Left ventricle myocardium inferior (tissue), 1 donor: ENCODE data around the gene PLA2G12B. TPM values are rescaled to one million over a fixed set of nuclear protein-coding genes. Genes with fewer than 3 reads are reported as not detected.
"Not testable (repeated sequence)": the region's sequence is repeated elsewhere in the genome, so short reads cannot be mapped to it uniquely, and the experiment has no call there.

Experiments used
- DNase-seq: peaks from one replicate; pipeline ENCODE4 v3.0.0-alpha.2; 2020
- H3K27ac ChIP-seq: fragments of 200-600 bp; replicated peaks from 2 replicates; pipeline ENCODE4 v1.8.0; 2021
- H3K27me3 ChIP-seq: fragments of 200-600 bp; 2 replicates; pipeline ENCODE4 v1.8.0; 2021; ENCODE audit warnings: low read depth
- H3K36me3 ChIP-seq: fragments of 200-600 bp; 2 replicates; pipeline ENCODE4 v1.8.0; 2021
- H3K4me1 ChIP-seq: fragments of 200-600 bp; 2 replicates; pipeline ENCODE4 v1.8.0; 2021
- H3K4me3 ChIP-seq: fragments of 200-600 bp; 2 replicates; pipeline ENCODE4 v1.8.0; 2021; ENCODE audit warnings: mild to moderate bottlenecking, moderate library complexity
- H3K9me3 ChIP-seq: fragments of 200-600 bp; replicated peaks from 2 replicates; pipeline ENCODE4 v1.8.0; 2021
- CTCF ChIP-seq: fragments of 200-600 bp; IDR thresholded peaks from 2 replicates; pipeline ENCODE4 v1.8.0; 2021; ENCODE audit warnings: antibody characterized with exemption, mild to moderate bottlenecking, borderline replicate concordance
- intact Hi-C: fragments of 100-400 bp; cut with micrococcal nuclease; formaldehyde crosslinking; loops from one replicate; pipeline ENCODE4 v1.11.0; 2022
- total RNA-seq: library from RNA; stranded (reverse); fragmentation: NEBNext Ultra II Directional; extraction: Animal tissue kit (Norgen Biotek cat#: 25700); gene quantifications from one replicate; pipeline ENCODE4 v1.2.1, GENCODE V29; 2021
- donor health status: DM: no; HTN: yes; CAD: no; lungs with severe emphysema.

The PLA2G12B gene
- total RNA-seq, 1 donor from 2014 or later = 0.33 TPM

GRCh38 chr10:72918352-72918751 lies 36.3 kb downstream of the PLA2G12B start:
- Histone ChIP-seq H3K27me3 (no peaks in the 10 kb centered on the region), H3K4me1 (no peaks in the 10 kb centered on the region), H3K9me3 (peaks cover 42% of the 10 kb centered on the region), H3K27ac (no peak overlapping the region), H3K36me3 (no peaks in the 10 kb centered on the region), H3K4me3 (no peak overlapping the region)
- intact Hi-C loops = no loop called here
- no peak for DNase-seq
- TF ChIP-seq CTCF = no peak

- H3K27me3 ChIP-seq, H3K27ac ChIP-seq, H3K36me3 ChIP-seq, intact Hi-C loops, H3K4me1 ChIP-seq, DNase-seq, H3K4me3 ChIP-seq: not testable (repeated sequence)
- H3K9me3 ChIP-seq = peaks cover 42% of the 10 kb centered on the region
These were observed 36.7 kb downstream of the PLA2G12B start for GRCh38 chr10:72917803-72918332.

GRCh38 chr10:72917201-72917600 lies 37.4 kb downstream of the PLA2G12B start:
- H3K4me3 ChIP-seq, H3K4me1 ChIP-seq, H3K36me3 ChIP-seq, intact Hi-C loops, DNase-seq, H3K27ac ChIP-seq, H3K27me3 ChIP-seq: not testable (repeated sequence)
- peaks cover 36% of the 10 kb centered on the region for H3K9me3 ChIP-seq

GRCh38 chr10:72913287-72913686 lies 41.3 kb downstream of the PLA2G12B start:
- Histone ChIP-seq H3K4me3 (no peak overlapping the region), H3K4me1 (no peaks in the 10 kb centered on the region), H3K36me3 (no peaks in the 10 kb centered on the region), H3K9me3 (no peaks in the 10 kb centered on the region), H3K27me3 (no peaks in the 10 kb centered on the region), H3K27ac (no peak overlapping the region)
- no peak for TF ChIP-seq CTCF
- DNase-seq = no peak
- intact Hi-C loops = no loop called here

GRCh38 chr10:72912736-72913135 lies 41.9 kb downstream of the PLA2G12B start:
- TF ChIP-seq CTCF = no peak
- no peaks in the 10 kb centered on the region for H3K4me1 ChIP-seq
- H3K36me3 ChIP-seq = no peaks in the 10 kb centered on the region
- DNase-seq = no peak
- no peak overlapping the region for H3K27ac ChIP-seq
- H3K9me3 ChIP-seq = no peaks in the 10 kb centered on the region
- H3K4me3 ChIP-seq = no peak overlapping the region
- intact Hi-C loops = no loop called here
- no peaks in the 10 kb centered on the region for H3K27me3 ChIP-seq

- no peak overlapping the region for H3K4me3 ChIP-seq
- no peak for DNase-seq
- no peaks in the 10 kb centered on the region for H3K27me3 ChIP-seq
- H3K36me3 ChIP-seq = no peaks in the 10 kb centered on the region
- no peaks in the 10 kb centered on the region for H3K9me3 ChIP-seq
- no peak overlapping the region for H3K27ac ChIP-seq
- no peak for TF ChIP-seq CTCF
- intact Hi-C loops = no loop called here
- no peaks in the 10 kb centered on the region for H3K4me1 ChIP-seq
These were observed 42.8 kb downstream of the PLA2G12B start for GRCh38 chr10:72911758-72912157.

- TF ChIP-seq CTCF = no peak
These were observed 43.9 kb downstream of the PLA2G12B start for GRCh38 chr10:72910705-72911104.

More at GRCh38 chr10:72910705-72911104, 43.9 kb downstream of the PLA2G12B start:
- Histone ChIP-seq H3K4me3 (no peak overlapping the region), H3K36me3 (no peaks in the 10 kb centered on the region), H3K27me3 (no peaks in the 10 kb centered on the region), H3K4me1 (no peaks in the 10 kb centered on the region), H3K9me3 (no peaks in the 10 kb centered on the region), H3K27ac (no peak overlapping the region)
- no peak for DNase-seq
- intact Hi-C loops = no loop called here
